Measurements from ENCODE around the gene CEP70. TPM values are rescaled to one million over a fixed set of nuclear protein-coding genes. Genes with fewer than 3 reads are reported as not detected.
"Not testable (repeated sequence)": the region's sequence is repeated elsewhere in the genome, so short reads cannot be mapped to it uniquely, and the experiment has no call there.

CEP70 gene
- total and polyA plus RNA-seq, 10 of the 15 experiments (the other 5 are each of a cell fraction or from before 2014, with no cell fraction given) = 1.4 to 9.3 (median 2.2) TPM

DNA sequence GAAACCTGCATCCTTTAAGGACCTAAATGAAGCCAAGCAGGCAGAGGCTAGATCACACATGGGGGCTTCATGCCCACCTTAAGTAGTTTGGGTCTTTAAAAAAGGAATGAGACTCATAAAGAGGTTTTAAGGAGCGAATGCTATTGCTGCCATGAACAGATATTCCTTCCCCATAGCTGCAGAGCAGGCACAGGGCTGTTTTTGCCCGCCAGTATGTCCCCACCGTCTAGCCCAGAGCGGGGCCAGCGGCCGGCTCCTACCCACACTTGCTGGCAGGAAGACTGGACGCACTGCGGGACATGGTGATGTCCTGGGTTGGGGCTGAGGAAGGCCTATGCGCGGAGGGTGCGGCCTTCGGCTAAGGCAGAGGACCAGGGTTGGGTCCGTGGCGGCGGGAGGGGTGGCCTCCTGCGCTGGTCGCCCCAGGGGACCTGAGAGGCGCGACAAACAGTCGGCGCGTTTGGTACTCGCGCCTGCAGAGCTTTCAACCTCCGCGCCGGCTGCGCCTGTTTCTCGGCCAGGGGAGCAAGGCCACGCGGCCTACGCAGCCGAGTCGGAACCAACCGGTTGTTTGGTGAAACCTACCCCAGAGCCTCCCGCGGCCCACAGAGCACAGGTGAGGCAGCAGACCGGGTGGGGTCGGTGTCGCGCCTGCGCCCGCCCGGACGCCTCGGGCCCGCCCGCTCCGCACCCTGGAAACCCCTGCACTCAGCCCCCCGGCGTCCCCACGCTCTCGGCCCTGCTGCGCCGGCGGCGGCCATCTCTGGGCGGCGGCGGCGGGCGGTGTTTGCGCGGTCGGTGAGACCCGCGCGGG lies 14.5 kb upstream of the CEP70 start, which contains the start of gene FAIM (continued):
- TF ChIP-seq ZNF24 (IDR thresholded peaks at IDR 0.05) = 0 out of 2 replicates have a peak, but pooled peaks have one; percentile 21
- TF ChIP-seq RB1 (IDR thresholded peaks at IDR 0.05; ENCODE audit: borderline replicate concordance) = 0 out of 2 replicates have a peak, but pooled peaks have one; percentile 37
- 0 out of 2 replicates have a peak, but pooled peaks have one; percentile 29 for TF ChIP-seq CREM (IDR thresholded peaks at IDR 0.05; ENCODE audit: low read depth)
- TF ChIP-seq ASH2L (IDR thresholded peaks at IDR 0.05; ENCODE audit: borderline replicate concordance, low read depth) = 0 out of 2 replicates have a peak, but pooled peaks have one; percentile 32
- TF ChIP-seq HDGF (IDR thresholded peaks at IDR 0.05) = 0 out of 2 replicates have a peak, but pooled peaks have one; percentile 51
- TF ChIP-seq, protein P1, sequence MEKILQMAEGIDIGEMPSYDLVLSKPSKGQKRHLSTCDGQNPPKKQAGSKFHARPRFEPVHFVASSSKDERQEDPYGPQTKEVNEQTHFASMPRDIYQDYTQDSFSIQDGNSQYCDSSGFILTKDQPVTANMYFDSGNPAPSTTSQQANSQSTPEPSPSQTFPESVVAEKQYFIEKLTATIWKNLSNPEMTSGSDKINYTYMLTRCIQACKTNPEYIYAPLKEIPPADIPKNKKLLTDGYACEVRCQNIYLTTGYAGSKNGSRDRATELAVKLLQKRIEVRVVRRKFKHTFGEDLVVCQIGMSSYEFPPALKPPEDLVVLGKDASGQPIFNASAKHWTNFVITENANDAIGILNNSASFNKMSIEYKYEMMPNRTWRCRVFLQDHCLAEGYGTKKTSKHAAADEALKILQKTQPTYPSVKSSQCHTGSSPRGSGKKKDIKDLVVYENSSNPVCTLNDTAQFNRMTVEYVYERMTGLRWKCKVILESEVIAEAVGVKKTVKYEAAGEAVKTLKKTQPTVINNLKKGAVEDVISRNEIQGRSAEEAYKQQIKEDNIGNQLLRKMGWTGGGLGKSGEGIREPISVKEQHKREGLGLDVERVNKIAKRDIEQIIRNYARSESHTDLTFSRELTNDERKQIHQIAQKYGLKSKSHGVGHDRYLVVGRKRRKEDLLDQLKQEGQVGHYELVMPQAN (conservative IDR thresholded peaks at IDR 0.05) = peak; percentile 61; the same call in 1 of the 2 replicates
- TF ChIP-seq IKZF1 (conservative IDR thresholded peaks at IDR 0.05) = peak; percentile 80
- peak; percentile 90 for TF ChIP-seq YY1 (IDR thresholded peaks at IDR 0.05; ENCODE audit: low read depth, low read length)
- TF ChIP-seq SREBF1 (IDR thresholded peaks at IDR 0.05; ENCODE audit: low read length) = no peak
- no peak; the same call in 1 of the 2 replicates for TF ChIP-seq SMARCA5 (IDR thresholded peaks at IDR 0.05)
- peak; percentile 87 for TF ChIP-seq ZSCAN29 (IDR thresholded peaks at IDR 0.05)

DNA sequence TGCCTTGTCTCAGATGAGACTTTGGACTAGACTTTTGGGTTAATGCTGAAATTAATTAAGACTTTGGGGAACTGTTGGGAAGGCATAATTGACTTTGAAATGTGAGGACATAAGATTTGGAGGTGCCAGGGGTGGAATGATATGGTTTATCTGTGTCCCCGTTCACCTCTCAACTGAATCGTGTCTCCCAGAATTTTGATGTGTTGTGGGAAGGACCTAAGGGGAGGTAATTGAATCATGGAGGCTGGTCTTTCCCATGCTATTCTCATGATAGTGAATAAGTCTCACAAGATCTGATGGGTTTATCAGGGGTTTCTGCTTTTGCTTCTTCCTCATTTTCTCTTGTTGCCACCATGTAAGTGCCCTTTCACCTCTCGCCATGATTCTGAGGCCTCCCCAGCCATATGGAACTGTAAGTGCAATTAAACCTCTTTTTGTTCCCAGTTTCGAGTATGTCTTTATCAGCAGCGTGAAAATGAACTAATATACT lies 10.1 kb upstream of the CEP70 start:
- FAIRE-seq; DNase-seq (ENCODE audit: low read depth, low spot score); H4K20me1 ChIP-seq (ENCODE audit: control insufficient read depth, insufficient read depth); in situ Hi-C loops (cut with MboI); H3K27ac ChIP-seq (ENCODE audit: control insufficient read depth, insufficient read depth); H3K4me1 ChIP-seq (ENCODE audit: control insufficient read depth, insufficient read depth, low read length); H3K4me3 ChIP-seq; H3K36me3 ChIP-seq (ENCODE audit: control insufficient read depth in 2 of 2, insufficient read depth in 2 of 2, low read length in 1 of 2); intact Hi-C loops (cut with micrococcal nuclease; ENCODE audit: unreplicated experiment); H3K4me2 ChIP-seq (ENCODE audit: control insufficient read depth, insufficient read depth); BruUV-seq (replicated peaks); H3K9me3 ChIP-seq (replicated peaks; ENCODE audit: control insufficient read depth, insufficient read depth, low read length); ATAC-seq; POLR2A ChIA-PET; H3K79me2 ChIP-seq (ENCODE audit: control insufficient read depth, insufficient read depth, low read length); RAD21 ChIA-PET (ENCODE audit: unreplicated experiment); H3K27me3 ChIP-seq (replicated peaks in 1 of 2; ENCODE audit: control insufficient read depth in 2 of 2, insufficient read depth in 2 of 2, low read length in 1 of 2); H2AFZ ChIP-seq (ENCODE audit: control insufficient read depth, low read depth, low read length); H3K9ac ChIP-seq (ENCODE audit: control insufficient read depth, insufficient read depth, low read length): not testable (repeated sequence)
- SMC1A ChIA-PET (ENCODE audit: uncharacterized antibody, unreplicated experiment) = interaction anchor here (0.6 to 1.3 kb wide), 2 partner anchors 273 to 319 kb away, joined by 3 to 4 read pairs; no protein-coding TSS in a partner anchor
- 70% methylated on average over 5 of the region's 5 CpGs for WGBS (ENCODE audit: insufficient coverage, insufficient replicate concordance, low lambda C conversion rate, missing lambda C conversion rate)
- CTCF ChIA-PET = interaction anchor here (1.5 kb wide), 1 partner anchor 10 kb away, joined by 5 read pairs; the partner anchor contains the start of gene CEP70

DNA sequence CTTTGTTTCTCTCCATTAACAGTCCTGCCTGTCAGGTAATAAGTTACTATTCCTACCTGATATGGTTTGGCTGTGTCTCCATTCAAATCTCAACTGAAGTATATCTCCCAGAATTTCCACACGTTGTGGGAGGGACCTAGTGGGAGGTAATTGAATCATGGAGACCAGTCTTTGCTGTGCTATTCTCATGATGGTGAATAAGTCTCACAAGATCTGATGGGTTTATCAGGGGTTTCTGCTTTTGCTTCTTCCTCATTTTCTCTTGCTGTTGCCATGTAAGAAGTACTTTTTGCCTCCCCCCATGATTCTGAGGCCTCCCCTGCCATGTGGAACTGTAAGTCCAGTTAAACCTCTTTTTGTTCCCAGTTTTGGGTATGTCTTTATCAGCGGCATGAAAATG lies 7.6 kb upstream of the CEP70 start:
- H3K4me1 ChIP-seq (ENCODE audit: control insufficient read depth, insufficient read depth, low read length); H3K79me2 ChIP-seq (ENCODE audit: control insufficient read depth, insufficient read depth, low read length); SMC1A ChIA-PET (ENCODE audit: uncharacterized antibody, unreplicated experiment); H4K20me1 ChIP-seq (ENCODE audit: control insufficient read depth, insufficient read depth); H3K27ac ChIP-seq (ENCODE audit: control insufficient read depth, insufficient read depth); POLR2A ChIA-PET; H3K4me2 ChIP-seq (ENCODE audit: control insufficient read depth, insufficient read depth); in situ Hi-C loops (cut with MboI); intact Hi-C loops (cut with micrococcal nuclease; ENCODE audit: unreplicated experiment); RAD21 ChIA-PET (ENCODE audit: unreplicated experiment); H3K4me3 ChIP-seq; H3K9me3 ChIP-seq (replicated peaks; ENCODE audit: control insufficient read depth, insufficient read depth, low read length); H3K36me3 ChIP-seq (ENCODE audit: control insufficient read depth in 2 of 2, insufficient read depth in 2 of 2, low read length in 1 of 2); FAIRE-seq; H2AFZ ChIP-seq (ENCODE audit: control insufficient read depth, low read depth, low read length); CTCF ChIA-PET; DNase-seq (ENCODE audit: low read depth, low spot score); H3K27me3 ChIP-seq (replicated peaks in 1 of 2; ENCODE audit: control insufficient read depth in 2 of 2, insufficient read depth in 2 of 2, low read length in 1 of 2); H3K9ac ChIP-seq (ENCODE audit: control insufficient read depth, insufficient read depth, low read length); ATAC-seq; BruUV-seq (replicated peaks): not testable (repeated sequence)
- 52% methylated on average over 2 of the region's 2 CpGs for WGBS (ENCODE audit: insufficient coverage, insufficient replicate concordance, low lambda C conversion rate, missing lambda C conversion rate)

Data from GM12878 (cell line).